K562 (cell line): ENCODE data around the gene PIGL. TPM values are rescaled to one million over a fixed set of nuclear protein-coding genes. Genes with fewer than 3 reads are reported as not detected.

Experiments used
- ATAC-seq: fragments of 200-7000 bp; cut with Tn5 transposase; 3 replicates; pipeline ENCODE4 v1.9.1; 2020; ENCODE audit warnings: moderate library complexity
- BruUV-seq: library from RNA; stranded (reverse); fragments of 400-500 nt; replicated peaks from 2 replicates; lab custom pipeline; 2021; lab: Mats Ljungman, UMichigan
- CTCF ChIA-PET: fragments of 300-600 bp; formaldehyde crosslinking; extraction: SDS; loops from one replicate; lab custom pipeline; 2021; ENCODE audit warnings: low intra/inter-chr PET ratio; lab: Yijun Ruan, JAX
- POLR2A ChIA-PET: fragments of 300-600, 350-650 bp; sonication (Branson Sonifier 250); formaldehyde crosslinking; extraction: SDS; loops from one replicate; lab custom pipeline; 2021; ENCODE audit warnings: antibody characterized with exemption, inconsistent platforms; lab: Yijun Ruan, JAX
- DNase-seq, 4 experiments: peaks; one replicate each; pipeline versions ENCODE4 v3.0.0 to v3.0.0-alpha.2; 2011 to 2018; ENCODE audit warnings: low spot score in 3 of 4, mixed read lengths in 3 of 4; ENCODE audit errors: extremely low read depth in 1 of 4
- FAIRE-seq: peaks from 2 replicates; lab custom pipeline; 2011; peaks lifted over from hg19 to GRCh38; lab: Jason Lieb, UNC
- H2AFZ ChIP-seq: 2 replicates; pipeline ENCODE4 v1.6.0; 2011; ENCODE audit warnings: low read depth, low read length, control low read depth, inconsistent platforms
- H3K27ac ChIP-seq: fragments of 200-600 bp; 3 replicates; pipeline ENCODE4 v1.8.0; 2011; ENCODE audit warnings: low read depth, mild to moderate bottlenecking, control low read depth, inconsistent platforms, low read length, moderate library complexity, mixed read lengths; ENCODE audit errors: extremely low read depth
- H3K27me3 ChIP-seq, 2 experiments: fragments of 300-600 bp in 1 of 2; 2 replicates in 1 of 2; 3 replicates in 1 of 2; pipeline versions ENCODE4 v1.6.0 to v1.8.0; 2011; ENCODE audit warnings: inconsistent platforms in 2 of 2, low read length in 2 of 2, mild to moderate bottlenecking in 1 of 2, mixed read lengths in 1 of 2, moderate library complexity in 1 of 2; ENCODE audit not compliant: control insufficient read depth in 2 of 2, insufficient read depth in 2 of 2
- H3K36me3 ChIP-seq: fragments of 300-600 bp; 3 replicates; pipeline ENCODE4 v1.8.0; 2011; ENCODE audit warnings: mild to moderate bottlenecking, low read length, inconsistent platforms; ENCODE audit not compliant: control insufficient read depth, insufficient read depth
- H3K4me1 ChIP-seq, 2 experiments: fragments of 200-600 bp in 1 of 2; replicated peaks in 1 of 2; 2 replicates in 1 of 2; 3 replicates in 1 of 2; pipeline versions ENCODE4 v1.5.1 to v1.8.0; 2011; ENCODE audit warnings: inconsistent platforms in 2 of 2, low read length in 2 of 2, mild to moderate bottlenecking in 1 of 2, mixed read lengths in 1 of 2, moderate library complexity in 1 of 2; ENCODE audit not compliant: control insufficient read depth in 2 of 2, insufficient read depth in 2 of 2
- H3K4me2 ChIP-seq: 2 replicates; pipeline ENCODE4 v1.6.1; 2011; ENCODE audit warnings: low read length, control low read depth, inconsistent platforms, mixed read lengths; ENCODE audit not compliant: insufficient read depth
- H3K4me3 ChIP-seq: fragments of 200-600 bp; sonication (generic), shearing (Covaris generic); 2 replicates; pipeline ENCODE4 v1.5.1; 2016; ENCODE audit warnings: control low read depth, inconsistent platforms
- H3K79me2 ChIP-seq: fragments of 200-600 bp; 3 replicates; pipeline ENCODE4 v1.8.0; 2011; ENCODE audit warnings: low read length, inconsistent platforms; ENCODE audit not compliant: control insufficient read depth, insufficient read depth
- H3K9ac ChIP-seq, 2 experiments: 2 replicates each; pipeline versions ENCODE4 v1.6.0 to v1.6.1; 2011; ENCODE audit warnings: low read depth in 2 of 2, low read length in 2 of 2, control low read depth in 1 of 2, inconsistent platforms in 1 of 2, mild to moderate bottlenecking in 1 of 2, mixed read lengths in 1 of 2; ENCODE audit not compliant: insufficient read depth in 1 of 2
- H3K9me1 ChIP-seq: one replicate; pipeline ENCODE4 v1.6.0; 2011; ENCODE audit warnings: inconsistent platforms, mild to moderate bottlenecking, low read length, moderate library complexity; ENCODE audit not compliant: control insufficient read depth, insufficient read depth
- H3K9me3 ChIP-seq: replicated peaks from 2 replicates; pipeline ENCODE4 v1.5.1; 2011; ENCODE audit warnings: low read depth, low read length, inconsistent platforms; ENCODE audit not compliant: control insufficient read depth, insufficient read depth
- H4K20me1 ChIP-seq: replicated peaks from 2 replicates; pipeline ENCODE4 v1.6.1; 2011; ENCODE audit warnings: low read length, inconsistent platforms, mixed read lengths; ENCODE audit not compliant: control insufficient read depth, insufficient read depth
- ATF3 ChIP-seq, 2 experiments: fragments of 450-650 bp in 1 of 2; sonication (generic) in 1 of 2; formaldehyde crosslinking in 1 of 2; IDR thresholded peaks in 1 of 2; conservative IDR thresholded peaks in 1 of 2; 2 replicates each; pipeline versions ENCODE4 v1.6.1 to v1.8.1; 2016 to 2023; ENCODE audit warnings: mild to moderate bottlenecking in 2 of 2, moderate library complexity in 2 of 2, inconsistent platforms in 1 of 2, missing genetic modification reagents in 1 of 2
- CBFA2T2 ChIP-seq: fragments of 450-650 bp; conservative IDR thresholded peaks from 2 replicates; pipeline ENCODE4 v1.6.1; 2017; ENCODE audit warnings: mild to moderate bottlenecking
- ETS2 ChIP-seq: IDR thresholded peaks from 2 replicates; pipeline ENCODE4 v1.6.1; 2016; ENCODE audit warnings: borderline replicate concordance, missing genetic modification characterization, mild to moderate bottlenecking, moderate library complexity, missing compliant biosample characterization; ENCODE audit not compliant: poor library complexity, severe bottlenecking
- KHSRP ChIP-seq: fragments of 450-650 bp; IDR thresholded peaks from 2 replicates; pipeline ENCODE4 v1.6.1; 2017
- MAFG ChIP-seq: fragments of 450-650 bp; conservative IDR thresholded peaks from 2 replicates; pipeline ENCODE4 v1.6.1; 2016; ENCODE audit warnings: missing genetic modification characterization, missing compliant biosample characterization
- NCOR1 ChIP-seq: fragments of 450-650 bp; IDR thresholded peaks from 2 replicates; pipeline ENCODE4 v1.6.1; 2016; ENCODE audit warnings: mild to moderate bottlenecking, moderate library complexity
- NEUROD1 ChIP-seq: fragments of 150-350 bp; IDR thresholded peaks from 2 replicates; pipeline ENCODE4 v1.6.1; 2014; ENCODE audit warnings: borderline replicate concordance, low read length, low read depth; ENCODE audit not compliant: partially characterized antibody
- PTTG1 ChIP-seq: fragments of 450-650 bp; IDR thresholded peaks from 2 replicates; pipeline ENCODE4 v1.6.1; 2016; ENCODE audit warnings: low read depth, mild to moderate bottlenecking, missing genetic modification characterization, missing compliant biosample characterization
- RNF2 ChIP-seq: sonication (generic); IDR thresholded peaks from 2 replicates; pipeline ENCODE4 v1.6.1; 2016
- TAL1 ChIP-seq: fragments of 450-650 bp; IDR thresholded peaks from 2 replicates; pipeline ENCODE4 v1.6.1; 2016; ENCODE audit warnings: mild to moderate bottlenecking
- TOE1 ChIP-seq, 2 experiments: fragments of 450-650 bp in 1 of 2; sonication (generic) in 1 of 2; formaldehyde crosslinking in 1 of 2; IDR thresholded peaks; 2 replicates each; pipeline versions ENCODE4 v1.7.1 to v1.8.0; 2016 to 2022; ENCODE audit warnings: borderline replicate concordance in 2 of 2, mild to moderate bottlenecking in 2 of 2, antibody characterized with exemption in 1 of 2, inconsistent platforms in 1 of 2, low read depth in 1 of 2, missing genetic modification reagents in 1 of 2, moderate library complexity in 1 of 2
- ZNF740 ChIP-seq, 3 experiments: fragments of 200-800 bp in 1 of 3; sonication (Bioruptor generic) in 1 of 3; sonication (generic) in 1 of 3; formaldehyde crosslinking in 1 of 3; IDR thresholded peaks; 2 replicates each; pipeline versions ENCODE4 v1.6.1 to v1.8.0; 2016 to 2022; ENCODE audit warnings: mild to moderate bottlenecking in 2 of 3, missing compliant biosample characterization in 2 of 3, missing genetic modification characterization in 2 of 3, missing genetic modification reagents in 1 of 3
- WGBS: fragments of 100-300 bp; shearing (Covaris generic); methylation state at CpG from one replicate; pipeline ENCODE4 v1.1.6; 2016; ENCODE audit warnings: low coverage, mixed read lengths; ENCODE audit not compliant: insufficient coverage; ENCODE audit errors: missing lambda C conversion rate; 5-methylcytosine and 5-hydroxymethylcytosine counted together
- in situ Hi-C: fragments of 300-500 bp; cut with MboI; formaldehyde crosslinking; loops from 4 replicates; pipeline ENCODE4 v1.15.0; 2018; ENCODE audit warnings: inconsistent platforms, mixed read lengths
- intact Hi-C: fragments of 100-400 bp; cut with micrococcal nuclease; formaldehyde crosslinking; loops from 2 replicates; pipeline ENCODE4 v1.14.2; 2022
- polyA plus RNA-seq, 8 experiments: library from polyadenylated mRNA; depleted of rRNA in 4 of 8; stranded (reverse) in 5 of 8; unstranded in 3 of 8; fragments of >200 nt; fragmentation: Nextera tagmentation in 2 of 8; fragmentation: Illumina TruSeq in 1 of 8; extraction: Ambion mirVana in 2 of 8; extraction: Trizol in 1 of 8; gene quantifications; 2 replicates each; pipeline versions ENCODE4 v1.2.1 to v1.2.3, GENCODE V29; 2011 to 2014; ENCODE audit warnings: inconsistent platforms in 1 of 8, missing spikeins in 1 of 8
- total RNA-seq, 7 experiments: library from RNA; depleted of rRNA in 6 of 7; stranded (reverse); fragments of >200 nt in 6 of 7; fragmentation: Illumina TruSeq in 2 of 7; extraction: Trizol in 2 of 7; gene quantifications; 2 replicates each; pipeline versions ENCODE4 v1.2.1 to v1.2.3, GENCODE V29; 2011 to 2021; ENCODE audit warnings: low replicate concordance in 1 of 7
- TF ChIP-seq, protein P1 (sequence below): sonication (generic); formaldehyde crosslinking; IDR thresholded peaks from 2 replicates; pipeline ENCODE4 v1.8.0; 2022; ENCODE audit warnings: mild to moderate bottlenecking, missing genetic modification reagents
- TF ChIP-seq, protein P2 (sequence below): sonication (generic); formaldehyde crosslinking; IDR thresholded peaks from 2 replicates; pipeline ENCODE4 v1.8.0; 2022; ENCODE audit warnings: missing genetic modification reagents, mild to moderate bottlenecking, moderate library complexity, borderline replicate concordance

PIGL gene
- total and polyA plus RNA-seq, 9 of the 15 experiments (the other 6 are each of a cell fraction or from before 2014, with no cell fraction given), result 19.9 to 55.3 (median 29.6) TPM

- no peak for TF ChIP-seq ETS2 (tag)
- TF ChIP-seq MAFG (tag), result no peak
- TF ChIP-seq, protein P1, sequence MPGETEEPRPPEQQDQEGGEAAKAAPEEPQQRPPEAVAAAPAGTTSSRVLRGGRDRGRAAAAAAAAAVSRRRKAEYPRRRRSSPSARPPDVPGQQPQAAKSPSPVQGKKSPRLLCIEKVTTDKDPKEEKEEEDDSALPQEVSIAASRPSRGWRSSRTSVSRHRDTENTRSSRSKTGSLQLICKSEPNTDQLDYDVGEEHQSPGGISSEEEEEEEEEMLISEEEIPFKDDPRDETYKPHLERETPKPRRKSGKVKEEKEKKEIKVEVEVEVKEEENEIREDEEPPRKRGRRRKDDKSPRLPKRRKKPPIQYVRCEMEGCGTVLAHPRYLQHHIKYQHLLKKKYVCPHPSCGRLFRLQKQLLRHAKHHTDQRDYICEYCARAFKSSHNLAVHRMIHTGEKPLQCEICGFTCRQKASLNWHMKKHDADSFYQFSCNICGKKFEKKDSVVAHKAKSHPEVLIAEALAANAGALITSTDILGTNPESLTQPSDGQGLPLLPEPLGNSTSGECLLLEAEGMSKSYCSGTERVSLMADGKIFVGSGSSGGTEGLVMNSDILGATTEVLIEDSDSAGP (CRISPR knock-in tag), result no peak
- TF ChIP-seq ZNF740 (CRISPR knock-in tag; IDR thresholded peaks at IDR 0.05), result no peak
- TF ChIP-seq ZNF740 (tag; IDR thresholded peaks at IDR 0.05), result no peak
- TF ChIP-seq PTTG1 (tag), result no peak
Observed at GRCh38 chr17:16272111-16272840, 55.3 kb downstream of the PIGL start (continued).

DNA sequence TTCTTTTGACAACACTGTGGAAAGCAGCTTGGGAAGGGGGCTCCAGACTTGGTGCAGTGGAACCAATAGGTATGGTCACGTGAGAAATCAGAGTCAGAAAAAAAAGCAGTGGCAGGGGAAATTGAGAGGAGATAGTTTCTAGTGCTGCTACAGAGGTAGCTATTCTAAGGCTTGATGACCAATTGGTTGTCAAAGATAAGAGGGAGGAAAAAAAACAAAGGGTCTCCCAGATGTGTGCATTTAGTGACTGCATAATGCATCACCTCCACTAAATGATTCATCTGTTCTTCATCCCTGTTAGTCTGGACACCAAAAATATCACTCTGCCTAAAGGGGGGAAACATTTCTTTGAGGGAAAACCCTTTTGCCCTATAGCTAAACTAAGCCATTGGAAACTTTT, 56.5 kb downstream of the PIGL start:
- in situ Hi-C loops, result no loop called here
- H3K27me3 ChIP-seq, result no peaks in the 10 kb centered on the region
- ChIA-PET CTCF (no interaction called here), POLR2A (interaction anchor here (1.0 to 1.5 kb wide), 2 partner anchors 13 to 40 kb away, joined by 3 to 6 read pairs; no protein-coding TSS in a partner anchor)
- H3K79me2 ChIP-seq, result no peaks in the 10 kb centered on the region
- H3K9me3 ChIP-seq, result no peaks in the 10 kb centered on the region
- H3K9ac ChIP-seq, result no peak overlapping the region
- intact Hi-C loops, result no loop called here
- ATAC-seq (peak; percentile 79), FAIRE-seq (peak; percentile 60), DNase-seq (peak in 3 of 4 experiments; percentile 22 to 55 (median 39))
- H2AFZ ChIP-seq, result no peak overlapping the region
- H3K4me2 ChIP-seq, result no peak overlapping the region
- H3K9me1 ChIP-seq, result no peaks in the 10 kb centered on the region
- peak overlapping the region; percentile 54; the same call in 2 of the 3 replicates for H3K27ac ChIP-seq
- H3K4me1 ChIP-seq, result peaks cover 3 to 14% of the 10 kb centered on the region in 2 experiments; a peak in 3 of 5 replicates
- H3K4me3 ChIP-seq, result no peak overlapping the region
- no peaks in the 10 kb centered on the region for H3K36me3 ChIP-seq
- BruUV-seq, result no TSS peak
- WGBS, result 11% methylated on average over 1 of the region's 1 CpG
- H4K20me1 ChIP-seq, result no peaks in the 10 kb centered on the region
- TF ChIP-seq RNF2 (no peak), CBFA2T2 (peak; percentile 79), TAL1 (peak; percentile 58), ATF3 (IDR thresholded peaks at IDR 0.05) (peak; percentile 50; the same call in 1 of the 2 replicates), ATF3 (CRISPR knock-in tag; conservative IDR thresholded peaks at IDR 0.05) (no peak), TOE1 (IDR thresholded peaks at IDR 0.05; ENCODE audit: borderline replicate concordance) (peak; percentile 68; the same call in 1 of the 2 replicates), TOE1 (CRISPR knock-in tag; IDR thresholded peaks at IDR 0.05; ENCODE audit: borderline replicate concordance, low read depth) (no peak), NCOR1 (peak; percentile 62), NEUROD1 (no peak), KHSRP (no peak)
- TF ChIP-seq, protein P2, sequence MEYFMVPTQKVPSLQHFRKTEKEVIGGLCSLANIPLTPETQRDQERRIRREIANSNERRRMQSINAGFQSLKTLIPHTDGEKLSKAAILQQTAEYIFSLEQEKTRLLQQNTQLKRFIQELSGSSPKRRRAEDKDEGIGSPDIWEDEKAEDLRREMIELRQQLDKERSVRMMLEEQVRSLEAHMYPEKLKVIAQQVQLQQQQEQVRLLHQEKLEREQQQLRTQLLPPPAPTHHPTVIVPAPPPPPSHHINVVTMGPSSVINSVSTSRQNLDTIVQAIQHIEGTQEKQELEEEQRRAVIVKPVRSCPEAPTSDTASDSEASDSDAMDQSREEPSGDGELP (CRISPR knock-in tag), result no peak
